BJ (cell line): ENCODE measurements around the gene ALDH3B2. TPM values are rescaled to one million over a fixed set of nuclear protein-coding genes. Genes with fewer than 3 reads are reported as not detected.

Source experiments
- CTCF ChIA-PET: fragments of 350-600 bp; formaldehyde crosslinking; extraction: SDS; loops from one replicate; lab custom pipeline; 2021; ENCODE audit warnings: antibody characterized with exemption, inconsistent platforms; lab: Yijun Ruan, JAX
- POLR2A ChIA-PET: fragments of 300-600 bp; sonication (Branson Sonifier 250); formaldehyde crosslinking; extraction: SDS; loops from one replicate; lab custom pipeline; 2021; ENCODE audit warnings: antibody characterized with exemption; lab: Charles Lee
- DNase-seq: peaks from one replicate; pipeline ENCODE4 v3.0.0-alpha.2; 2011; ENCODE audit warnings: low read depth
- H3K27me3 ChIP-seq: 2 replicates; pipeline ENCODE4 v1.6.0; 2011; ENCODE audit warnings: low read length; ENCODE audit not compliant: control insufficient read depth, insufficient read depth
- H3K36me3 ChIP-seq: 2 replicates; pipeline ENCODE4 v1.5.1; 2011; ENCODE audit warnings: low read length; ENCODE audit not compliant: control insufficient read depth, insufficient read depth
- H3K4me3 ChIP-seq: 2 replicates; pipeline ENCODE4 v1.5.1; 2011; ENCODE audit warnings: low read depth, mild to moderate bottlenecking, control low read depth, low read length
- CTCF ChIP-seq: IDR thresholded peaks from 2 replicates; pipeline ENCODE4 v1.5.1; 2011; ENCODE audit warnings: low read depth, mild to moderate bottlenecking, control low read depth, inconsistent platforms, low read length, moderate library complexity; ENCODE audit not compliant: insufficient read depth
- polyA plus RNA-seq: library from polyadenylated mRNA; depleted of rRNA; stranded (reverse); fragments of >200 nt; gene quantifications from 2 replicates; pipeline ENCODE4 v1.2.3, GENCODE V29; 2011

ALDH3B2 gene
- polyA plus RNA-seq, 1 experiment = not detected

GRCh38 chr11:67646535-67647336, 27.7 kb downstream of the ALDH3B2 start:
- Histone ChIP-seq H3K4me3 (no peak overlapping the region), H3K27me3 (no peaks in the 10 kb centered on the region; the same call in 1 of the 2 replicates), H3K36me3 (no peaks in the 10 kb centered on the region)
- no peak for TF ChIP-seq CTCF
- ChIA-PET POLR2A (no interaction called here), CTCF (interaction anchor here (1.2 to 9.0 kb wide), 3 partner anchors 8 to 16 kb away, joined by 3 to 48 read pairs (median 20); partner anchors contain the start of gene NUDT8)
- no peak for DNase-seq

GRCh38 chr11:67645521-67646461, 28.6 kb downstream of the ALDH3B2 start:
- ChIA-PET CTCF (interaction anchor here (4.5 to 9.0 kb wide), 2 partner anchors 13 to 15 kb away, joined by 20 to 48 read pairs; partner anchors contain the start of gene NUDT8), POLR2A (no interaction called here)
- TF ChIP-seq CTCF = no peak
- Histone ChIP-seq H3K36me3 (no peaks in the 10 kb centered on the region), H3K4me3 (no peak overlapping the region), H3K27me3 (peaks cover 1% of the 10 kb centered on the region; the same call in 1 of the 2 replicates)
- no peak for DNase-seq

- H3K27me3 ChIP-seq = peaks cover 5% of the 10 kb centered on the region; the same call in 1 of the 2 replicates
- no peak overlapping the region for H3K4me3 ChIP-seq
- DNase-seq = no peak
- POLR2A ChIA-PET = no interaction called here
- no peak for TF ChIP-seq CTCF
- CTCF ChIA-PET = interaction anchor here (2.7 to 9.0 kb wide), 3 partner anchors 14 to 15 kb away, joined by 6 to 48 read pairs (median 20); partner anchors contain the start of gene NUDT8
- no peaks in the 10 kb centered on the region for H3K36me3 ChIP-seq
Measured at GRCh38 chr11:67644472-67645418, 29.7 kb downstream of the ALDH3B2 start.

GRCh38 chr11:67644042-67644441, 30.4 kb downstream of the ALDH3B2 start:
- no peak overlapping the region for H3K4me3 ChIP-seq
- TF ChIP-seq CTCF = peak; percentile 16; the same call in 1 of the 2 replicates
- DNase-seq = no peak
- H3K36me3 ChIP-seq = no peaks in the 10 kb centered on the region
- ChIA-PET POLR2A (no interaction called here), CTCF (interaction anchor here (2.7 to 4.5 kb wide), 2 partner anchors 14 to 15 kb away, joined by 6 to 20 read pairs; partner anchors contain the start of gene NUDT8)
- peaks cover 5% of the 10 kb centered on the region; the same call in 1 of the 2 replicates for H3K27me3 ChIP-seq
